CD4-positive, alpha-beta T cell (primary cell): Measurements from ENCODE around the gene LTA. TPM values are rescaled to one million over a fixed set of nuclear protein-coding genes. Genes with fewer than 3 reads are reported as not detected.
"Not testable (repeated sequence)": the region's sequence is repeated elsewhere in the genome, so short reads cannot be mapped to it uniquely, and the experiment has no call there.

Experiments used
- ATAC-seq: fragments of 200-7000 bp; cut with Tn5 transposase; one replicate; pipeline ENCODE4 v1.10.0; 2022; ENCODE audit warnings: mild to moderate bottlenecking; ENCODE audit not compliant: poor library complexity
- CTCF ChIA-PET: fragments of 350-600 bp; sonication (Branson Sonifier 250); formaldehyde crosslinking; loops from one replicate; lab custom pipeline; 2021; ENCODE audit warnings: antibody characterized with exemption, inconsistent platforms; lab: Charles Lee
- POLR2A ChIA-PET: fragments of 350-600 bp; sonication (Branson Sonifier 250); formaldehyde crosslinking; loops from one replicate; lab custom pipeline; 2021; ENCODE audit warnings: antibody characterized with exemption, inconsistent platforms; lab: Charles Lee
- DNase-seq, 14 experiments: peaks; one replicate each; pipeline ENCODE4 v3.0.0-alpha.2; 2013 to 2020; ENCODE audit warnings: mixed read lengths in 2 of 14
- H3K27ac ChIP-seq, 2 donors: one replicate each; pipeline versions ENCODE4 v1.5.1 to v1.7.0; 2013; ENCODE audit warnings: low read length in 2 of 2, low read depth in 1 of 2, mild to moderate bottlenecking in 1 of 2
- H3K27me3 ChIP-seq, 2 experiments: 1 replicate in 1 of 2; 2 replicates in 1 of 2; pipeline versions ENCODE4 v1.6.1 to v1.7.0; 2013; ENCODE audit warnings: low read length in 2 of 2, control low read depth in 1 of 2, mild to moderate bottlenecking in 1 of 2, moderate library complexity in 1 of 2; ENCODE audit not compliant: insufficient read depth in 2 of 2, control insufficient read depth in 1 of 2
- H3K36me3 ChIP-seq: one replicate; pipeline ENCODE4 v1.6.1; 2013; ENCODE audit warnings: low read length, control low read depth; ENCODE audit not compliant: insufficient read depth
- H3K4me1 ChIP-seq: one replicate; pipeline ENCODE4 v1.6.1; 2013; ENCODE audit warnings: low read length, control low read depth; ENCODE audit not compliant: insufficient read depth
- H3K4me3 ChIP-seq: one replicate; pipeline ENCODE4 v1.5.1; 2013; ENCODE audit warnings: mild to moderate bottlenecking, low read length, moderate library complexity
- H3K9me3 ChIP-seq, 2 experiments: 1 replicate in 1 of 2; 2 replicates in 1 of 2; pipeline versions ENCODE4 v1.6.1 to v1.7.0; 2013; ENCODE audit warnings: low read length in 2 of 2, mild to moderate bottlenecking in 2 of 2, control low read depth in 1 of 2, moderate library complexity in 1 of 2; ENCODE audit not compliant: control insufficient read depth in 1 of 2, insufficient read depth in 1 of 2
- H3K27ac Mint-ChIP-seq: one replicate; pipeline ENCODE4 v1.8.0; 2020; ENCODE audit warnings: mixed read lengths
- H3K27me3 Mint-ChIP-seq: one replicate; pipeline ENCODE4 v1.8.0; 2021; ENCODE audit warnings: mixed read lengths
- H3K36me3 Mint-ChIP-seq: one replicate; pipeline ENCODE4 v1.8.0; 2021; ENCODE audit warnings: low read depth, mixed read lengths
- H3K4me1 Mint-ChIP-seq: one replicate; pipeline ENCODE4 v1.8.0; 2021; ENCODE audit warnings: low read depth, mixed read lengths
- H3K4me3 Mint-ChIP-seq: one replicate; pipeline ENCODE4 v1.8.0; 2020; ENCODE audit warnings: mild to moderate bottlenecking, mixed read lengths
- H3K9me3 Mint-ChIP-seq: one replicate; pipeline ENCODE4 v1.8.0; 2020; ENCODE audit warnings: mixed read lengths
- CTCF ChIP-seq: fragments of 200-600 bp; IDR thresholded peaks from one replicate; pipeline ENCODE4 v1.8.0; 2022; ENCODE audit warnings: antibody characterized with exemption, mild to moderate bottlenecking
- intact Hi-C, 2 experiments: fragments of 100-400 bp; cut with DNase I in 1 of 2; cut with micrococcal nuclease in 1 of 2; formaldehyde crosslinking; loops; one replicate each; pipeline versions ENCODE4 v1.15.1 to v1.9.0; 2023 to 2025; cut with DNase I, micrococcal nuclease
- total RNA-seq, 174 experiments: library from RNA in 2 of 174; stranded (reverse) in 2 of 174; gene quantifications; one replicate each; pipeline ENCODE4 v1.2.3 and lab custom pipeline; 2021 to 2026

The LTA gene
- total RNA-seq, 2 experiments from 2014 or later: 15.4 to 16.7 TPM

- CTCF ChIA-PET: interaction anchor here (1.1 to 16.9 kb wide), 3 partner anchors 8 to 37 kb away, joined by 3 to 353 read pairs (median 20); partner anchors contain the start of gene NCR3
- peak overlapping the region; percentile 32 for H3K4me3 ChIP-seq
- H3K9me3 Mint-ChIP-seq: no peaks in the 10 kb centered on the region
Observed at GRCh38 chr6:31587791-31588777, 16.0 kb downstream of the LTA start.

GRCh38 chr6:31588871-31589650 lies 17.0 kb downstream of the LTA start:
- Histone ChIP-seq H3K27ac (no peak overlapping the region), H3K4me3 (no peak overlapping the region), H3K27me3 (no peaks in the 10 kb centered on the region), H3K4me1 (peaks cover 81% of the 10 kb centered on the region), H3K9me3 (no peaks in the 10 kb centered on the region), H3K36me3 (no peaks in the 10 kb centered on the region)
- ChIA-PET CTCF (interaction anchor here (1.1 to 16.9 kb wide), 3 partner anchors 7 to 38 kb away, joined by 3 to 353 read pairs (median 10); partner anchors contain the start of gene NCR3), POLR2A (interaction anchor here (0.6 to 29.8 kb wide), 4 partner anchors 9 to 47 kb away, joined by 3 to 1160 read pairs (median 112); partner anchors contain the start of genes ATP6V1G2, DDX39B, LST1 and LTA)
- peak overlapping the region; percentile 23 for H3K4me3 Mint-ChIP-seq
- no peaks in the 10 kb centered on the region for H3K9me3 Mint-ChIP-seq
- ATAC-seq (no peak), DNase-seq (no peak)
- H3K27ac Mint-ChIP-seq: peak overlapping the region; percentile 85
- H3K36me3 Mint-ChIP-seq: no peaks in the 10 kb centered on the region
- no peak for TF ChIP-seq CTCF
- peaks cover 74% of the 10 kb centered on the region for H3K4me1 Mint-ChIP-seq
- H3K27me3 Mint-ChIP-seq: no peaks in the 10 kb centered on the region
- intact Hi-C loops: loop anchor here in 1 of 2 experiments (10.0 kb wide), 1 partner anchor 246 kb away; no protein-coding TSS in a partner anchor

More at GRCh38 chr6:31587791-31588777, 16.0 kb downstream of the LTA start:
- H3K36me3 Mint-ChIP-seq: no peaks in the 10 kb centered on the region
- ATAC-seq: no peak
- Histone ChIP-seq H3K36me3 (no peaks in the 10 kb centered on the region), H3K4me1 (peaks cover 81% of the 10 kb centered on the region), H3K27ac (peak overlapping the region; percentile 75 to 95), H3K27me3 (no peaks in the 10 kb centered on the region), H3K9me3 (no peaks in the 10 kb centered on the region)
- TF ChIP-seq CTCF: no peak
- peaks cover 75% of the 10 kb centered on the region for H3K4me1 Mint-ChIP-seq
- no peak for DNase-seq
- intact Hi-C loops: loop anchor here in 1 of 2 experiments (10.0 kb wide), 1 partner anchor 247 kb away; no protein-coding TSS in a partner anchor
- H3K27ac Mint-ChIP-seq: peak overlapping the region; percentile 85
- POLR2A ChIA-PET: interaction anchor here (1.0 to 34.9 kb wide), 5 partner anchors 2 to 46 kb away, joined by 4 to 1160 read pairs (median 220); partner anchors contain the start of genes ATP6V1G2, DDX39B, LST1 and LTA
- peak overlapping the region; percentile 15 for H3K4me3 Mint-ChIP-seq
- H3K27me3 Mint-ChIP-seq: no peaks in the 10 kb centered on the region

GRCh38 chr6:31590691-31591090 lies 18.6 kb downstream of the LTA start:
- peaks cover 75% of the 10 kb centered on the region for H3K4me1 ChIP-seq
- ATAC-seq, DNase-seq, H3K9me3 Mint-ChIP-seq, H3K36me3 Mint-ChIP-seq, H3K27me3 Mint-ChIP-seq, H3K27me3 ChIP-seq, H3K4me3 ChIP-seq, H3K27ac ChIP-seq, H3K4me3 Mint-ChIP-seq, intact Hi-C loops, H3K36me3 ChIP-seq, H3K9me3 ChIP-seq: not testable (repeated sequence)
- Mint-ChIP-seq H3K4me1 (peaks cover 58% of the 10 kb centered on the region), H3K27ac (peak overlapping the region; percentile 64)
- CTCF ChIA-PET: interaction anchor here (1.2 to 2.9 kb wide), 2 partner anchors 10 to 39 kb away, joined by 3 to 10 read pairs; no protein-coding TSS in a partner anchor
- POLR2A ChIA-PET: interaction anchor here (1.5 to 29.8 kb wide), 2 partner anchors 20 to 39 kb away, joined by 3 to 1160 read pairs; partner anchors contain the start of genes LST1, LTA, LTB and TNF
